HepG2 (cell line): ENCODE data around the gene ABCD1. TPM values are rescaled to one million over a fixed set of nuclear protein-coding genes. Genes with fewer than 3 reads are reported as not detected.

Source experiments
- KLF6 ChIP-seq: IDR thresholded peaks from 2 replicates; pipeline ENCODE4 v1.8.0; 2016; ENCODE audit warnings: missing biosample characterization, missing genetic modification reagents
- LRRFIP1 ChIP-seq: sonication (generic); formaldehyde crosslinking; conservative IDR thresholded peaks from 2 replicates; pipeline ENCODE4 v1.4.0; 2020; ENCODE audit warnings: missing genetic modification reagents
- PBX2 ChIP-seq: IDR thresholded peaks from 2 replicates; pipeline ENCODE4 v1.6.1; 2016; ENCODE audit warnings: control low read depth
- PHF5A ChIP-seq: IDR thresholded peaks from one replicate; pipeline ENCODE4 v1.6.1; 2018; ENCODE audit warnings: low read depth, missing genetic modification reagents; ENCODE audit not compliant: unreplicated experiment
- TBX2 ChIP-seq: sonication (generic); formaldehyde crosslinking; IDR thresholded peaks from 2 replicates; pipeline ENCODE4 v1.5.0; 2020; ENCODE audit warnings: missing genetic modification reagents, mild to moderate bottlenecking, borderline replicate concordance
- ZKSCAN8 ChIP-seq: IDR thresholded peaks from 2 replicates; pipeline ENCODE4 v1.6.1; 2016; ENCODE audit warnings: borderline replicate concordance, missing genetic modification reagents, missing compliant biosample characterization
- ZNF274 ChIP-seq: sonication (generic); formaldehyde crosslinking; IDR thresholded peaks from 2 replicates; pipeline ENCODE4 v1.5.1; 2020; ENCODE audit warnings: mild to moderate bottlenecking, missing genetic modification reagents
- ZNF530 ChIP-seq: sonication (generic); formaldehyde crosslinking; IDR thresholded peaks from 2 replicates; pipeline ENCODE4 v1.5.0; 2020; ENCODE audit warnings: low read depth, mild to moderate bottlenecking, missing genetic modification reagents
- ZNF556 ChIP-seq: sonication (generic); formaldehyde crosslinking; IDR thresholded peaks from 2 replicates; pipeline ENCODE4 v1.4.0; 2020; ENCODE audit warnings: mild to moderate bottlenecking, missing genetic modification reagents, borderline replicate concordance
- ZNF598 ChIP-seq: sonication (generic); formaldehyde crosslinking; IDR thresholded peaks from 2 replicates; pipeline ENCODE4 v1.5.1; 2020; ENCODE audit warnings: mild to moderate bottlenecking, missing genetic modification reagents, borderline replicate concordance
- ZNF776 ChIP-seq: sonication (generic); formaldehyde crosslinking; IDR thresholded peaks from 2 replicates; pipeline ENCODE4 v1.4.0; 2020; ENCODE audit warnings: mild to moderate bottlenecking, missing genetic modification reagents
- polyA plus RNA-seq, 8 experiments: library from polyadenylated mRNA; depleted of rRNA in 3 of 8; stranded (reverse) in 7 of 8; unstranded in 1 of 8; fragments of >200 nt; fragmentation: Illumina TruSeq in 4 of 8; extraction: Trizol in 4 of 8; gene quantifications; 2 replicates each; pipeline versions ENCODE4 v1.2.1 to v1.2.3, GENCODE V29; 2011 to 2016; ENCODE audit warnings: low read depth in 4 of 8, missing spikeins in 1 of 8, mixed read lengths in 1 of 8; ENCODE audit not compliant: insufficient read depth in 1 of 8
- total RNA-seq, 5 experiments: library from RNA; depleted of rRNA; stranded (reverse); fragments of >200 nt; fragmentation: Illumina TruSeq; extraction: Trizol; gene quantifications; 2 replicates each; pipeline ENCODE4 v1.2.3, GENCODE V29; 2016; ENCODE audit warnings: low read depth in 1 of 5
- TF ChIP-seq, protein P1 (sequence below): IDR thresholded peaks from 2 replicates; pipeline ENCODE4 v1.6.1; 2016; ENCODE audit warnings: missing compliant biosample characterization, missing genetic modification reagents, borderline replicate concordance

The ABCD1 gene
- total and polyA plus RNA-seq, 2 of the 13 experiments (the other 11 are each of a cell fraction or from before 2014, with no cell fraction given), result 11.4 to 15.9 TPM

DNA sequence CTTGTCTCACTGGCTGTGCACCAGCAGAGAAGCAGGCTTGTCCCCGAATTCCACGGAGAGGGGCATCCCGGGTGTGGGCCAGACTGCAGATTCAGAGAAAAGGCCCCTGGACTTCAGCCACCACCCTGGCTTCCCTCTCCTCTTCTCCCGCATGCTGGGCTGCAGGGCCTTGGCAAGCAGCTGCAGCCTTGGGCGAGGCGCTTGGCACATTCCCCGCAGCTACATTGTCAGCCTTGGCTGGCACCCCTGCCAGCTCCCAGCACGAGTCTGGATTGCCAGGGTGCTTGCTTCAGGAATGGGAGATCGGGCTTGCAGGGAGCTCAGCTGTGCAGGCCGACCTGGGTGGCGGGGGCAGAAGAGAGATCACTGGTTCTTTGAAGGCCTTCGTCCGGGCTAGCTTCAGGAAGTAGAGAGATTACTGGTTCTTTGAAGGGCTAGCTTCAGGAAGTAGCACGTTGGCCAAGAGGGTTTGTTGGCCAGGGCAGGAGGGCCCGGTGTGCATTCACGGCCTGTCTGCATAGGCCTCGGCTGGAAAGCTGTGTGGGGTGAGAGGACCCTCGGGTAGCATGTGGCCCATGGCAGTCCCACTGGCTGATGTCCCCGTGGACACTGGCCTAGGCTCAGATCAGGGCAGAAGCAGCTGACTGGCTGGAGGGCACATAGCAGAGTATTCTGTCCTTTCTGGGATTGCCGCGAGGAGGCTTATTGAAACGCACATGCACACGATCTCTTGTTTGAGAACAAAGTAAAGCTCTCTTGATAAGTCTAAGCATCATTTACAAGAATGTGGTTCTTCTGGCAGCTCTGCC lies 2.7 kb downstream of the ABCD1 start (continued):
- TF ChIP-seq PBX2 (CRISPR knock-in tag), result no peak
- TF ChIP-seq ZNF274 (CRISPR knock-in tag), result no peak
- TF ChIP-seq PHF5A (CRISPR knock-in tag), result no peak
- TF ChIP-seq ZKSCAN8, result no peak
- peak; percentile 7; the same call in 1 of the 2 replicates for TF ChIP-seq TBX2
- no peak for TF ChIP-seq ZNF598 (CRISPR knock-in tag)
- no peak for TF ChIP-seq KLF6 (CRISPR knock-in tag)
- TF ChIP-seq, protein P1, sequence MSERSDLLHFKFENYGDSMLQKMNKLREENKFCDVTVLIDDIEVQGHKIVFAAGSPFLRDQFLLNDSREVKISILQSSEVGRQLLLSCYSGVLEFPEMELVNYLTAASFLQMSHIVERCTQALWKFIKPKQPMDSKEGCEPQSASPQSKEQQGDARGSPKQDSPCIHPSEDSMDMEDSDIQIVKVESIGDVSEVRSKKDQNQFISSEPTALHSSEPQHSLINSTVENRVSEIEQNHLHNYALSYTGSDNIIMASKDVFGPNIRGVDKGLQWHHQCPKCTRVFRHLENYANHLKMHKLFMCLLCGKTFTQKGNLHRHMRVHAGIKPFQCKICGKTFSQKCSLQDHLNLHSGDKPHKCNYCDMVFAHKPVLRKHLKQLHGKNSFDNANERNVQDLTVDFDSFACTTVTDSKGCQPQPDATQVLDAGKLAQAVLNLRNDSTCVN, result no peak
- TF ChIP-seq ZNF776 (CRISPR knock-in tag), result no peak
- TF ChIP-seq ZNF530, result no peak
- no peak for TF ChIP-seq ZNF556 (CRISPR knock-in tag)
- TF ChIP-seq LRRFIP1 (CRISPR knock-in tag), result no peak
- TF ChIP-seq, all 625 proteins: peak for 15
